Heart right ventricle (tissue), 16 donors: Measurements from ENCODE around the gene NT5DC3. TPM values are rescaled to one million over a fixed set of nuclear protein-coding genes. Genes with fewer than 3 reads are reported as not detected.

Experiments
- ATAC-seq, 8 donors: fragments of 200-7000 bp; cut with Tn5 transposase; one replicate each; pipeline ENCODE4 v1.9.1; 2020; ENCODE audit warnings: mild to moderate bottlenecking in 8 of 8, moderate library complexity in 8 of 8, moderate number of reproducible peaks in 1 of 8
- DNase-seq, 2 donors: peaks; one replicate each; pipeline ENCODE4 v3.0.0-alpha.2; 2020
- H3K27ac ChIP-seq, 10 donors: fragments of 200-600 bp; sonication (generic) in 2 of 10; one replicate each; pipeline versions ENCODE4 v1.5.0 to v1.8.0; 2020 to 2022; ENCODE audit warnings: mild to moderate bottlenecking in 3 of 10
- H3K27me3 ChIP-seq, 7 donors: fragments of 200-600 bp; one replicate each; pipeline ENCODE4 v1.8.0; 2021 to 2022; ENCODE audit warnings: mild to moderate bottlenecking in 2 of 7
- H3K36me3 ChIP-seq, 9 donors: fragments of 200-600 bp; sonication (generic) in 1 of 9; one replicate each; pipeline versions ENCODE4 v1.5.0 to v1.8.0; 2020 to 2022; ENCODE audit warnings: mild to moderate bottlenecking in 2 of 9
- H3K4me1 ChIP-seq, 9 donors: fragments of 200-600 bp; sonication (generic) in 1 of 9; one replicate each; pipeline versions ENCODE4 v1.5.0 to v1.8.0; 2020 to 2022; ENCODE audit warnings: mild to moderate bottlenecking in 4 of 9
- H3K4me3 ChIP-seq, 10 donors: fragments of 200-600 bp; sonication (generic) in 2 of 10; one replicate each; pipeline versions ENCODE4 v1.5.0 to v1.8.0; 2020 to 2022; ENCODE audit warnings: mild to moderate bottlenecking in 7 of 10, moderate library complexity in 2 of 10
- H3K9me3 ChIP-seq, 11 donors: fragments of 200-600 bp in 10 of 11; sonication (generic) in 2 of 11; one replicate each; pipeline versions ENCODE4 v1.5.0 to v1.8.0; 2013 to 2022; ENCODE audit warnings: mild to moderate bottlenecking in 2 of 11, control low read depth in 1 of 11, moderate library complexity in 1 of 11
- WGBS, 2 donors: extraction: QIAGEN DNeasy Blood & Tissue Kit; methylation state at CpG; one replicate each; pipeline ENCODE4 v1.1.7; 2013; ENCODE audit warnings: inconsistent platforms in 1 of 2; 5-methylcytosine and 5-hydroxymethylcytosine counted together
- intact Hi-C, 10 donors: fragments of 100-400 bp; cut with DNase I; formaldehyde crosslinking; loops; one replicate each; pipeline versions ENCODE4 v1.11.1 to v1.14.2; 2022
- polyA plus RNA-seq, 2 donors: library from polyadenylated mRNA; stranded (reverse); fragments of 200-250 nt; gene quantifications; one replicate each; pipeline ENCODE4 v1.2.3, GENCODE V29; 2013
- total RNA-seq, 10 donors: library from RNA; stranded (reverse); fragmentation: NEBNext Ultra II Directional in 3 of 10; extraction: Animal tissue kit (Norgen Biotek cat#: 25700) in 3 of 10; gene quantifications; one replicate each; pipeline versions ENCODE4 v1.2.1 to v1.2.4, GENCODE V29; 2021 to 2023
- TF ChIP-seq, protein P1 (sequence below), 9 donors: fragments of 200-600 bp; sonication (generic) in 2 of 9; IDR thresholded peaks; one replicate each; pipeline versions ENCODE4 v1.5.0 to v1.8.0; 2021 to 2022; ENCODE audit warnings: antibody characterized with exemption in 9 of 9, mild to moderate bottlenecking in 5 of 9, moderate library complexity in 1 of 9
- donor health status: Arrhythmogenic right ventricular cardiomyopathy.
- donor health status: ischemic (EF 13 %, LVEDD 7.1; RV severe dilation, severe dysfunction).
- donor health status: healthy with polysubstance abuse.
- donor health status: DM: no; HTN: yes; CAD: no.
- donor health status: DM: no; HTN: no; CAD: no.
- donor health status: ischemic (EF 25% LVEDD 6.9; RV normal size, moderate dysfunction).
- donor health status: ischemic (EF 25% LVEDD 5.7; RV mildly dilated, moderate dysfunction).
- donor health status: healthy.
- donor health status: DM: yes; HTN: yes; CAD: no.
- donor health status: Ischemic cardiomyopathy.
- donor health status: ischemic (EF 35%, LVEDD 5.7; RV mildly dilated, moderate dysfunction).
- donor health status: nonischemic (EF 11% LVEDD 7.7; RV severe dilation, severe dysfunction).
- donor health status: DM: yes; HTN: yes; CAD: no.
- donor health status: PGD.
- donor health status: ischemic (EF 29% LVEDD 5.4; RV normal size, mild dysfunction).
- donor health status: nonischemic (EF 23%, LVEDD 6.1; RV moderate dilation, normal function).

Gene NT5DC3
- total and polyA plus RNA-seq, 12 donors, result 1.0 to 4.9 (median 3.4) TPM

- Histone ChIP-seq H3K27ac (no peak overlapping the region), H3K36me3 (no peaks in the 10 kb centered on the region), H3K4me1 (no peaks in the 10 kb centered on the region), H3K9me3 (peaks cover 0 to 9% (median 0%) of the 10 kb centered on the region in 11 donors), H3K27me3 (no peaks in the 10 kb centered on the region), H3K4me3 (no peak overlapping the region)
- DNase-seq (no peak), ATAC-seq (no peak)
- intact Hi-C loops, result no loop called here
- TF ChIP-seq, protein P1, sequence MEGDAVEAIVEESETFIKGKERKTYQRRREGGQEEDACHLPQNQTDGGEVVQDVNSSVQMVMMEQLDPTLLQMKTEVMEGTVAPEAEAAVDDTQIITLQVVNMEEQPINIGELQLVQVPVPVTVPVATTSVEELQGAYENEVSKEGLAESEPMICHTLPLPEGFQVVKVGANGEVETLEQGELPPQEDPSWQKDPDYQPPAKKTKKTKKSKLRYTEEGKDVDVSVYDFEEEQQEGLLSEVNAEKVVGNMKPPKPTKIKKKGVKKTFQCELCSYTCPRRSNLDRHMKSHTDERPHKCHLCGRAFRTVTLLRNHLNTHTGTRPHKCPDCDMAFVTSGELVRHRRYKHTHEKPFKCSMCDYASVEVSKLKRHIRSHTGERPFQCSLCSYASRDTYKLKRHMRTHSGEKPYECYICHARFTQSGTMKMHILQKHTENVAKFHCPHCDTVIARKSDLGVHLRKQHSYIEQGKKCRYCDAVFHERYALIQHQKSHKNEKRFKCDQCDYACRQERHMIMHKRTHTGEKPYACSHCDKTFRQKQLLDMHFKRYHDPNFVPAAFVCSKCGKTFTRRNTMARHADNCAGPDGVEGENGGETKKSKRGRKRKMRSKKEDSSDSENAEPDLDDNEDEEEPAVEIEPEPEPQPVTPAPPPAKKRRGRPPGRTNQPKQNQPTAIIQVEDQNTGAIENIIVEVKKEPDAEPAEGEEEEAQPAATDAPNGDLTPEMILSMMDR (IDR thresholded peaks at IDR 0.05), result no peak
Observed at GRCh38 chr12:103820361-103820760, 20.7 kb downstream of the NT5DC3 start.

GRCh38 chr12:103819892-103820291, 21.1 kb downstream of the NT5DC3 start:
- ATAC-seq, result no peak
- intact Hi-C loops, result no loop called here
- no peak for DNase-seq
- Histone ChIP-seq H3K27me3 (no peaks in the 10 kb centered on the region), H3K4me1 (no peaks in the 10 kb centered on the region), H3K9me3 (peaks cover 0 to 9% (median 0%) of the 10 kb centered on the region in 11 donors), H3K4me3 (no peak overlapping the region), H3K27ac (no peak overlapping the region), H3K36me3 (no peaks in the 10 kb centered on the region)
- 93 to 94% methylated on average over 2 of the region's 2 CpGs for WGBS, 2 donors
- TF ChIP-seq, protein P1 (IDR thresholded peaks at IDR 0.05), result no peak

DNA sequence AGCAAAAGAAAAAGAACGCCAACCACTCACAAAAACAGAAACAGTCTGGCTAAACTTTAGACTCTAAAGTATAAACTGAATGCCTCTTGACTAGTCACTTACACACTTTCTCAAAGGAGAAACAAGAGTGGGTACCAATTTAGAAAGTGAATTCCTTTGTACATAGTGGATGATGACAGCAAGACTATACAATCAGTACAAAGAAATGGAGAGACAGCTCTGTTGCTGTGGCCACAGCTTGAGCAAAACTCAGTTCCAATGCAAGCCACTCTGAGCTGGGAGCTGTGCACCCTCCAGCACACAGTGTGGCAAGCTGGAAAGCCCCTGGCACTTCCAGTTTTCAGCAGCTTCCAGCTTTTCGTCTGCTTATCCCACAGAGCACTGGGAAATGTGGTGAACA, 21.7 kb downstream of the NT5DC3 start:
- H3K9me3 ChIP-seq, result peaks cover 0 to 9% (median 0%) of the 10 kb centered on the region in 11 donors
- 85 to 88% methylated on average over 2 of the region's 2 CpGs for WGBS, 2 donors
- H3K4me1 ChIP-seq, result no peaks in the 10 kb centered on the region
- H3K27me3 ChIP-seq, result no peaks in the 10 kb centered on the region
- no peak overlapping the region for H3K4me3 ChIP-seq
- DNase-seq (no peak), ATAC-seq (no peak)
- TF ChIP-seq, protein P1 (IDR thresholded peaks at IDR 0.05), result no peak
- no peak overlapping the region for H3K27ac ChIP-seq
- no peaks in the 10 kb centered on the region for H3K36me3 ChIP-seq
- intact Hi-C loops, result no loop called here

DNA sequence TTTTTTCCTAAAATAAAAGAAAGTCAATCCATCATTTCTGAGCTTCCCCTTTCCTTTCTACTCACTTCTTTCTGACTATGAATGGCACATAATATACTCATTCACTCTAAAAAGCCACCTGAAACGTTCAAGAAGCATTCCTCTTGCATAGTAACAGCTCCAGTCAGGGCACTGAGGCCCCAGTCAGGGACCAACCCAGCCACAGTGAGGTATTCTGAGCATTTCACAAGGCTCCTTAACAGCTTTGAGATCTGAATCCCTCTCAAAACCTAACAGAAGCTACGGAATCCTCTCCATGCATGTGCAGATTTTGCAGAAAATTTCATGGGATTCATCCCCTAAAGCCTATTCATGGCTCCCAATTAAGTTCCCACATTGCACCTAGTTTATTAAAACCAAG, 23.2 kb downstream of the NT5DC3 start:
- 84 to 87% methylated on average over 2 of the region's 2 CpGs for WGBS, 2 donors
- ATAC-seq, result no peak
- H3K4me1 ChIP-seq, result peaks cover 0 to 8% (median 0%) of the 10 kb centered on the region in 9 donors
- H3K36me3 ChIP-seq, result no peaks in the 10 kb centered on the region
- TF ChIP-seq, protein P1 (IDR thresholded peaks at IDR 0.05), result no peak
- H3K4me3 ChIP-seq, result no peak overlapping the region
- H3K27me3 ChIP-seq, result no peaks in the 10 kb centered on the region
- H3K27ac ChIP-seq, result no peak overlapping the region
- peaks cover 0 to 9% (median 0%) of the 10 kb centered on the region in 11 donors for H3K9me3 ChIP-seq
- no peak for DNase-seq
- intact Hi-C loops, result no loop called here
